WERI-Rb-1 (cell line): Measurements from ENCODE around the gene SFT2D3.
"Not testable (repeated sequence)": the region's sequence is repeated elsewhere in the genome, so short reads cannot be mapped to it uniquely, and the experiment has no call there.

Experiments used
- DNase-seq: peaks from one replicate; pipeline ENCODE4 v3.0.0-alpha.2; 2020
- H3K27ac ChIP-seq: fragments of 250-450 bp; sonication (Bioruptor Pico); 2 replicates; pipeline ENCODE4 v1.5.1; 2020; ENCODE audit warnings: mild to moderate bottlenecking, moderate library complexity
- H3K27me3 ChIP-seq: fragments of 250-450 bp; sonication (Bioruptor Pico); 2 replicates; pipeline ENCODE4 v1.5.1; 2021; ENCODE audit warnings: mild to moderate bottlenecking, low read depth, moderate library complexity; ENCODE audit not compliant: insufficient read depth, severe bottlenecking
- H3K36me3 ChIP-seq: fragments of 250-450 bp; sonication (Bioruptor Pico); 2 replicates; pipeline ENCODE4 v1.5.1; 2020; ENCODE audit warnings: mild to moderate bottlenecking, moderate library complexity
- H3K4me3 ChIP-seq: 2 replicates; pipeline ENCODE4 v1.5.1; 2011; ENCODE audit warnings: low read depth, mild to moderate bottlenecking, control low read depth, low read length
- H3K9me3 ChIP-seq: fragments of 250-450 bp; sonication (Bioruptor Pico); 2 replicates; pipeline ENCODE4 v1.5.1; 2021; ENCODE audit warnings: mild to moderate bottlenecking, moderate library complexity; ENCODE audit not compliant: severe bottlenecking
- CTCF ChIP-seq: IDR thresholded peaks from 2 replicates; pipeline ENCODE4 v1.5.1; 2011; ENCODE audit warnings: low read depth, mild to moderate bottlenecking, control low read depth, inconsistent platforms, low read length

The SFT2D3 gene

GRCh38 chr2:127747621-127748020 lies 46.3 kb downstream of the SFT2D3 start:
- no peak overlapping the region for H3K27ac ChIP-seq
- no peaks in the 10 kb centered on the region for H3K9me3 ChIP-seq
- DNase-seq: no peak
- TF ChIP-seq CTCF: no peak
- peaks cover 22% of the 10 kb centered on the region for H3K36me3 ChIP-seq
- H3K4me3 ChIP-seq: no peak overlapping the region
- H3K27me3 ChIP-seq: no peaks in the 10 kb centered on the region

GRCh38 chr2:127749537-127749936 lies 48.2 kb downstream of the SFT2D3 start:
- not testable (repeated sequence) for DNase-seq, H3K27me3 ChIP-seq, H3K4me3 ChIP-seq, H3K9me3 ChIP-seq, H3K27ac ChIP-seq
- peaks cover 19% of the 10 kb centered on the region for H3K36me3 ChIP-seq

GRCh38 chr2:127753374-127753773 lies 52.1 kb downstream of the SFT2D3 start:
- Histone ChIP-seq H3K9me3 (no peaks in the 10 kb centered on the region), H3K27ac (no peak overlapping the region), H3K4me3 (no peak overlapping the region), H3K36me3 (peaks cover 4% of the 10 kb centered on the region), H3K27me3 (no peaks in the 10 kb centered on the region)
- TF ChIP-seq CTCF: no peak
- DNase-seq: no peak

GRCh38 chr2:127754186-127754585 lies 52.9 kb downstream of the SFT2D3 start:
- H3K9me3 ChIP-seq: no peaks in the 10 kb centered on the region
- no peak overlapping the region for H3K27ac ChIP-seq
- TF ChIP-seq CTCF: no peak
- H3K4me3 ChIP-seq: no peak overlapping the region
- DNase-seq: no peak
- H3K27me3 ChIP-seq: no peaks in the 10 kb centered on the region
- peaks cover 3% of the 10 kb centered on the region for H3K36me3 ChIP-seq
